OCI-LY7 (cell line): Measurements from ENCODE around the gene MRNIP.

Source experiments
- EZH2phosphoT487 ChIP-seq: fragments of 200-600 bp; sonication (generic); IDR thresholded peaks from 2 replicates; pipeline ENCODE4 v1.6.1; 2018; ENCODE audit warnings: low read depth, borderline replicate concordance, mild to moderate bottlenecking, mixed run types, antibody characterized with exemption, low read length, moderate library complexity, mixed read lengths
- TF ChIP-seq, protein P1 (sequence below): fragments of 200-600 bp; sonication (generic); conservative IDR thresholded peaks from 2 replicates; pipeline ENCODE4 v1.5.1; 2014; ENCODE audit warnings: mild to moderate bottlenecking, antibody characterized with exemption, low read length, moderate library complexity, mixed read lengths

DNA sequence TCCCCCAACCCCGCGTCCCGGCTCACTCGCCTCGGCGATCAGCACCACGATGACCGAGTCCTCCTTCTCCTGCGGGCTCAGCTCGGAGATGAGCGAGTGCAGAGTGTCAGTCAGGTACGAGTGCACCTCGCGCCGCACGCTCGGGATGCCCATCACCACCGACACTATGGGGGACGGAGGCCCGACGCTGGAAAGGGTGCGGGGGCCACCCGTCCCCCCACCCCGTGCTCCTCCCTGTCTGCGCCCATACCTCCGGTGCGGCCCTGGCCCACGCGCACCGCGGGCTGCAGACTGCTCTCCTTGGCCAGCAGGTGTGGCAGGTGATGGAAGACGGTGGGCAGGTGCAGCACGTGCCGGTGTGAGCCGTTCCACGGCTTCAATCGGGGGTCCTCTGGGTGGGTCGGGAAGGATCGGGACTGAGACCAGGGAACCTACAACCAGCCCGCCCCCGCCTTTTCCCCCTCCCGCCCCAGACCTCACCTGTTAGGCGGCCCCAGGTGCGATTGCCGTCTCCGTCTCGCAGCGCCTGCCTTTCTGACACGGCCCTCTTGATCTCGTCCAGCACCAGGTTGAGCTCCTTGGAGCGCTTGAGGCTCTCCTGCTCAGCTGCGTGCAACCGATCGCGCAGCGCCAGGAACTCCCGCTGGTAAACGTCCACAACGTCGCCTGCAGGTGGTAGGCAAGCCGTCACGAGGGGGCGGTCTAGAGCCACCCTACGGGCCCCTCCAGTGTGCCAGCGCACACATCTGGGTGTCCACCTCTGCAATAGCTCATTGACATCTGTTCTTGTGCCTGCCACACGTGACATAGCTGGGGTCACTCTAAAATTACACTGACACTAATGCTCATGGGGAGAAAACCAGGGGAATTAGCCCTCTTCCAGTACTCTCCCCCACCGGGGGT, 57.1 kb downstream of the MRNIP start:
- TF ChIP-seq, protein P1, sequence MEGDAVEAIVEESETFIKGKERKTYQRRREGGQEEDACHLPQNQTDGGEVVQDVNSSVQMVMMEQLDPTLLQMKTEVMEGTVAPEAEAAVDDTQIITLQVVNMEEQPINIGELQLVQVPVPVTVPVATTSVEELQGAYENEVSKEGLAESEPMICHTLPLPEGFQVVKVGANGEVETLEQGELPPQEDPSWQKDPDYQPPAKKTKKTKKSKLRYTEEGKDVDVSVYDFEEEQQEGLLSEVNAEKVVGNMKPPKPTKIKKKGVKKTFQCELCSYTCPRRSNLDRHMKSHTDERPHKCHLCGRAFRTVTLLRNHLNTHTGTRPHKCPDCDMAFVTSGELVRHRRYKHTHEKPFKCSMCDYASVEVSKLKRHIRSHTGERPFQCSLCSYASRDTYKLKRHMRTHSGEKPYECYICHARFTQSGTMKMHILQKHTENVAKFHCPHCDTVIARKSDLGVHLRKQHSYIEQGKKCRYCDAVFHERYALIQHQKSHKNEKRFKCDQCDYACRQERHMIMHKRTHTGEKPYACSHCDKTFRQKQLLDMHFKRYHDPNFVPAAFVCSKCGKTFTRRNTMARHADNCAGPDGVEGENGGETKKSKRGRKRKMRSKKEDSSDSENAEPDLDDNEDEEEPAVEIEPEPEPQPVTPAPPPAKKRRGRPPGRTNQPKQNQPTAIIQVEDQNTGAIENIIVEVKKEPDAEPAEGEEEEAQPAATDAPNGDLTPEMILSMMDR: peak; percentile 75
- TF ChIP-seq EZH2phosphoT487: no peak
